Panc1 (cell line): ENCODE results near the gene NTRK3.

Experiments used
- CTCF ChIP-seq: fragments of 450-650 bp; IDR thresholded peaks from 2 replicates; pipeline ENCODE4 v1.5.1; 2017; ENCODE audit warnings: mild to moderate bottlenecking
- POLR2AphosphoS5 ChIP-seq: IDR thresholded peaks from 2 replicates; pipeline ENCODE4 v1.6.1; 2012; ENCODE audit warnings: mild to moderate bottlenecking, low read depth, low read length, moderate library complexity
- REST ChIP-seq, 2 experiments: IDR thresholded peaks; 2 replicates each; pipeline ENCODE4 v1.6.1; 2011 to 2012; ENCODE audit warnings: low read depth in 2 of 2, control low read depth in 1 of 2, low read length in 1 of 2, mild to moderate bottlenecking in 1 of 2, moderate library complexity in 1 of 2; ENCODE audit not compliant: insufficient read depth in 1 of 2
- SIN3A ChIP-seq: IDR thresholded peaks from 2 replicates; pipeline ENCODE4 v1.6.1; 2012; ENCODE audit warnings: low read depth, mild to moderate bottlenecking, low read length, moderate library complexity, borderline replicate concordance; ENCODE audit not compliant: insufficient read depth

GRCh38 chr15:88115486-88116152 lies 140.9 kb downstream of the NTRK3 start:
- TF ChIP-seq CTCF: no peak
- no peak for TF ChIP-seq REST (IDR thresholded peaks at IDR 0.05; ENCODE audit: insufficient read depth in 1 of 2, low read depth in 2 of 2, low read length in 1 of 2)
- TF ChIP-seq POLR2AphosphoS5: no peak
- TF ChIP-seq SIN3A: no peak
